ENCODE results near the gene SNRPF.

DNA sequence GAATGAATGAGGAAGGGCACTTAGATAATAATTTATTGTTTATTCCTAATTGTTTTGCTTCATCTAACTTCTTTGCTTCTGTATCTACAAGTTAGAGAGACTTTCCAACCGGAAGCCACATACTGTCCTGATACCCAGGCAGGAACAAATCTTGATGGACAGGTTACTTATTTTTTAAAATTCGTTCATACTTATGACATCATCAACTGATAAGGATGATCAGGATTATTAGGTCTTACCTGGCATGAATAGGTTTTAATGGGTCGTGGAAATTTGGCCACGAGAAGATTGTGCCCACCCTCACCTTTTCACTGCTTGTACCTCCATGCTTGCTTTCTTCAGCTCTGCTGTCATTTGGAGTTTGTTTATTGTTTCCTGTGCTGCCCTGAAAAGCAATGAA lies 39.3 kb downstream of the SNRPF start:
- TF ChIP-seq, protein P1, sequence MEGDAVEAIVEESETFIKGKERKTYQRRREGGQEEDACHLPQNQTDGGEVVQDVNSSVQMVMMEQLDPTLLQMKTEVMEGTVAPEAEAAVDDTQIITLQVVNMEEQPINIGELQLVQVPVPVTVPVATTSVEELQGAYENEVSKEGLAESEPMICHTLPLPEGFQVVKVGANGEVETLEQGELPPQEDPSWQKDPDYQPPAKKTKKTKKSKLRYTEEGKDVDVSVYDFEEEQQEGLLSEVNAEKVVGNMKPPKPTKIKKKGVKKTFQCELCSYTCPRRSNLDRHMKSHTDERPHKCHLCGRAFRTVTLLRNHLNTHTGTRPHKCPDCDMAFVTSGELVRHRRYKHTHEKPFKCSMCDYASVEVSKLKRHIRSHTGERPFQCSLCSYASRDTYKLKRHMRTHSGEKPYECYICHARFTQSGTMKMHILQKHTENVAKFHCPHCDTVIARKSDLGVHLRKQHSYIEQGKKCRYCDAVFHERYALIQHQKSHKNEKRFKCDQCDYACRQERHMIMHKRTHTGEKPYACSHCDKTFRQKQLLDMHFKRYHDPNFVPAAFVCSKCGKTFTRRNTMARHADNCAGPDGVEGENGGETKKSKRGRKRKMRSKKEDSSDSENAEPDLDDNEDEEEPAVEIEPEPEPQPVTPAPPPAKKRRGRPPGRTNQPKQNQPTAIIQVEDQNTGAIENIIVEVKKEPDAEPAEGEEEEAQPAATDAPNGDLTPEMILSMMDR (IDR thresholded peaks at IDR 0.05) = no peak
- TF ChIP-seq POLR2A (IDR thresholded peaks at IDR 0.05) = no peak
